NCI-H69 (cell line): ENCODE measurements around the gene OR6C65.

Experiments used
- DNase-seq: peaks from one replicate; lab custom pipeline; 2025; lab: John Stamatoyannopoulos, UW

OR6C65 gene

GRCh38 chr12:55446326-55446725, 46.0 kb downstream of the OR6C65 start:
- DNase-seq, result no peak

- no peak for DNase-seq
Measured at GRCh38 chr12:55448825-55449224, 48.5 kb downstream of the OR6C65 start.
